Gastroesophageal sphincter (tissue), 4 donors: ENCODE results near the gene HECTD4. TPM values are rescaled to one million over a fixed set of nuclear protein-coding genes. Genes with fewer than 3 reads are reported as not detected.

Experiments used
- ATAC-seq: fragments of 150-250 bp; one replicate; pipeline ENCODE4 v1.9.1; 2016; ENCODE audit warnings: mild to moderate bottlenecking, moderate library complexity
- H3K27ac ChIP-seq, 4 donors: fragments of 200-600 bp; sonication (generic) in 3 of 4; 1 replicate in 3 of 4; 2 replicates in 1 of 4; pipeline ENCODE4 v1.5.1; 2016 to 2019
- H3K27me3 ChIP-seq: fragments of 200-600 bp; sonication (generic); one replicate; pipeline ENCODE4 v1.5.1; 2019
- H3K36me3 ChIP-seq, 2 donors: fragments of 200-600 bp; sonication (generic); one replicate each; pipeline ENCODE4 v1.5.1; 2019; ENCODE audit warnings: control low read depth in 1 of 2
- H3K4me1 ChIP-seq, 3 donors: fragments of 200-600 bp; sonication (generic); 1 replicate in 2 of 3; 2 replicates in 1 of 3; pipeline ENCODE4 v1.5.1; 2016 to 2019; ENCODE audit warnings: control low read depth in 2 of 3
- H3K4me3 ChIP-seq, 2 donors: fragments of 200-600 bp; sonication (generic); one replicate each; pipeline ENCODE4 v1.5.1; 2019; ENCODE audit warnings: mild to moderate bottlenecking in 1 of 2, moderate library complexity in 1 of 2
- H3K9me3 ChIP-seq, 3 donors: fragments of 200-600 bp; sonication (generic); one replicate each; pipeline ENCODE4 v1.5.1; 2017 to 2019; ENCODE audit warnings: control low read depth in 2 of 3
- CTCF ChIP-seq, 4 experiments: fragments of 200-600 bp in 2 of 4; fragments of 450-650 bp in 2 of 4; sonication (generic) in 1 of 4; IDR thresholded peaks; one replicate each; pipeline ENCODE4 v1.5.1; 2017 to 2019; ENCODE audit warnings: antibody characterized with exemption in 4 of 4, mild to moderate bottlenecking in 2 of 4, moderate library complexity in 2 of 4
- EP300 ChIP-seq: sonication (generic); formaldehyde crosslinking; IDR thresholded peaks from one replicate; pipeline ENCODE4 v1.6.1; 2017; ENCODE audit warnings: antibody characterized with exemption, mild to moderate bottlenecking
- POLR2A ChIP-seq, 2 donors: fragments of 450-650 bp; IDR thresholded peaks; one replicate each; pipeline ENCODE4 v1.6.1; 2017; ENCODE audit warnings: antibody characterized with exemption in 2 of 2, mild to moderate bottlenecking in 2 of 2, moderate library complexity in 1 of 2
- POLR2AphosphoS5 ChIP-seq: sonication (generic); formaldehyde crosslinking; IDR thresholded peaks from one replicate; pipeline ENCODE4 v1.6.1; 2017; ENCODE audit warnings: antibody characterized with exemption
- WGBS, 2 donors: methylation state at CpG; one replicate each; pipeline ENCODE4 v1.1.5; 2018; ENCODE audit warnings: low coverage in 1 of 2; 5-methylcytosine and 5-hydroxymethylcytosine counted together
- total RNA-seq, 4 donors: library from RNA; depleted of rRNA; stranded (reverse); fragments of >200 nt; gene quantifications; one replicate each; pipeline ENCODE4 v1.1.0, GENCODE V29; 2016

Gene HECTD4
- total RNA-seq, 4 donors from 2014 or later, result 23.1 to 56.8 (median 42.3) TPM

DNA sequence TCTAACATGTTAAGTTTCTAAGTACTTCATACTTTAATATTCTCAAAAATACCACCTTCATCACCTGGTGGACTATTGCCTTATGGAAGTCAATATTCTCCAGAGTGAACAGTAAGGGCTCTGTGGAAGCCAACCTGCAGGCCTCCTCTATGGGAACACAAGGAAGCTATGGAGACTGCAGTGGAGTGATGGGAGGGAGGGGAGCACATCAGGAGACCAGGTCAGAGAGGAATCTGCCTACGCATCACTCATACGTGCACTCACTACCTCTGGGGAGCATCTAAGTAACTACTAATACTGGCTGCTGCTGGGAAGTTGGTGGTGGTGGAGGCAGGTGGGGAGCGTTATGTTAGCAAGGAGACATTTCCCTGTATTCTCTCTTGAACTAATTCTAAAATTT, 19.9 kb downstream of the HECTD4 start:
- no peak for ATAC-seq
- Histone ChIP-seq H3K36me3 (no peaks in the 10 kb centered on the region), H3K4me1 (peaks cover 0 to under 1% (median 0%) of the 10 kb centered on the region in 3 donors), H3K27me3 (no peaks in the 10 kb centered on the region), H3K4me3 (no peak overlapping the region), H3K9me3 (no peaks in the 10 kb centered on the region), H3K27ac (no peak overlapping the region)
- TF ChIP-seq POLR2A (IDR thresholded peaks at IDR 0.05), result no peak
- no peak for TF ChIP-seq POLR2AphosphoS5
- no peak for TF ChIP-seq CTCF (IDR thresholded peaks at IDR 0.05)
- no peak for TF ChIP-seq EP300
- 90 to 94% methylated on average over 2 to 3 of the region's 3 CpGs for WGBS, 2 donors

GRCh38 chr12:112361271-112361670, 21.0 kb downstream of the HECTD4 start:
- no peak for ATAC-seq
- Histone ChIP-seq H3K36me3 (no peaks in the 10 kb centered on the region), H3K27ac (no peak overlapping the region), H3K4me3 (no peak overlapping the region), H3K27me3 (no peaks in the 10 kb centered on the region), H3K9me3 (no peaks in the 10 kb centered on the region), H3K4me1 (peaks cover 0 to 7% (median 0%) of the 10 kb centered on the region in 3 donors)
- 95 to 100% methylated on average over 3 to 4 of the region's 4 CpGs for WGBS, 2 donors
- TF ChIP-seq POLR2A (IDR thresholded peaks at IDR 0.05) (no peak), CTCF (IDR thresholded peaks at IDR 0.05) (no peak), POLR2AphosphoS5 (no peak), EP300 (no peak)

DNA sequence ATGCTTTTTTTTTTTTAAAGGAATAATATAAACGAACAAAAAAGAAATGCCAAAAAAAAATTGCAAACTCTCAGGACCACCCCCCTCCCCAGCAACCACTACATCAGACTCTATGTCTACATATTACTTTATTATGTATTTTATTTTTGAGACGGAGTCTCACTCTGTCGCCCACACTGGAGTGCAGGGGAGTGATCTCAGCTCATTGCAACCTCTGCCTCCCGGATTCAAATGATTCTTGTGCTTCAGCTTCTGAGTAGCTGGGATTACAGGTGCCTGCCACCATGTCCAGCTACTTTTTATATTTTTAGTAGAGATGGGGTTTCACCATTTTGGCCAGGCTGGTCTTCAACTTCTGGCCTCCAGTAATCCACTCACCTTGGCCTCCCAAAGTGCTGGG, 22.9 kb downstream of the HECTD4 start:
- H3K4me3 ChIP-seq, result no peak overlapping the region
- H3K9me3 ChIP-seq, result no peaks in the 10 kb centered on the region
- TF ChIP-seq POLR2AphosphoS5 (no peak), POLR2A (IDR thresholded peaks at IDR 0.05) (no peak), CTCF (IDR thresholded peaks at IDR 0.05) (no peak), EP300 (no peak)
- no peaks in the 10 kb centered on the region for H3K27me3 ChIP-seq
- H3K27ac ChIP-seq, result no peak overlapping the region
- no peak for ATAC-seq
- no peaks in the 10 kb centered on the region for H3K36me3 ChIP-seq
- peaks cover 0 to 7% (median 0%) of the 10 kb centered on the region in 3 donors for H3K4me1 ChIP-seq
- WGBS, 2 donors, result 86 to 94% methylated on average over 1 to 4 of the region's 4 CpGs

DNA sequence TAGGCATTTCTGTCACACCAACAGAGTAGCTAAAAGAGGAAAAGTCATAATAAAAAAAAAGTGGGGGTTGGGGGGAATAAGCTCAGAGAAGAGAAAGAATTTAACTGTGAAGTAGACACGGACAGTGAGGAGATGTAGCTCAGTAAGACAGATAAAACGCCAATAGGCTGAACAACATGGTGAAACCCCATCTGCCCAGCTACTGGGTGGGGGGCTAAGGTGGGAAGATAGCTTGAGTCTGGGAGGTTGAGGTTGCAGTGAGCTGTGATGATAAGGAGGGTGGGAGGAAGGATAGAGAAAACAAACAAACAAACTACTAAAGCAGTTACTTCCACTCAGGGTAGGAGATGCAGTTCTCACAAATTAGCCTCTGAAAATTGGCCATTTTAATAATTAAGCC, 25.0 kb downstream of the HECTD4 start:
- Histone ChIP-seq H3K36me3 (no peaks in the 10 kb centered on the region), H3K27ac (no peak overlapping the region), H3K9me3 (no peaks in the 10 kb centered on the region), H3K27me3 (no peaks in the 10 kb centered on the region), H3K4me1 (peaks cover 0 to 16% (median 0%) of the 10 kb centered on the region in 3 donors), H3K4me3 (no peak overlapping the region)
- 65 to 90% methylated on average over 2 of the region's 2 CpGs for WGBS, 2 donors
- TF ChIP-seq EP300 (no peak), POLR2A (IDR thresholded peaks at IDR 0.05) (no peak), POLR2AphosphoS5 (no peak), CTCF (IDR thresholded peaks at IDR 0.05) (no peak)
- no peak for ATAC-seq

DNA sequence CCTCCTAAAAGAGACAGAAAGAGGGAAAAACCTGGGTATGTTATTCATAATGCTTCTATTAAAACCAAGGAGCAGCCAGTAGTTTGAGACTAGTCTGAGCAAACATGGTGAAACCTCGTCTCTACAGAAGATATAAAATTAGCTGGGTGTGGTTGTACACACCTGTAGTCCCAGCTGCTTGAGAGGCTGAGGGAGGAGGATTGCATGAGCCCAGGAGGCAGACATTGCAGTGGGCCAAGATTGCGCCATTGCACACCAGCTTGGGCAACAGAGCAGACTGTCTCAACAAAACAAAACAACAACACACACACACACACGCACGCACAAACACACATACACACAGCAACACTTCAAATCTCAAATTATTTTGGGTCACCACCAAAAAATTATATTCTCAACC, 27.8 kb downstream of the HECTD4 start:
- ATAC-seq, result no peak
- H3K27ac ChIP-seq, result no peak overlapping the region
- 91 to 100% methylated on average over 3 to 4 of the region's 4 CpGs for WGBS, 2 donors
- H3K27me3 ChIP-seq, result no peaks in the 10 kb centered on the region
- H3K36me3 ChIP-seq, result no peaks in the 10 kb centered on the region
- no peaks in the 10 kb centered on the region for H3K9me3 ChIP-seq
- no peak overlapping the region for H3K4me3 ChIP-seq
- TF ChIP-seq POLR2AphosphoS5, result no peak
- TF ChIP-seq POLR2A (IDR thresholded peaks at IDR 0.05), result no peak
- no peak for TF ChIP-seq CTCF (IDR thresholded peaks at IDR 0.05)
- TF ChIP-seq EP300, result no peak
- peaks cover 0 to 40% (median 0%) of the 10 kb centered on the region in 3 donors for H3K4me1 ChIP-seq
